Thymus (tissue), 11 donors: ENCODE results near the gene SARDH. TPM values are rescaled to one million over a fixed set of nuclear protein-coding genes. Genes with fewer than 3 reads are reported as not detected.

ENCODE experiments used
- DNase-seq, 9 donors: peaks; one replicate each; pipeline ENCODE4 v3.0.0-alpha.2; 2013; ENCODE audit warnings: low spot score in 9 of 9, low read depth in 6 of 9, missing footprints in 1 of 9
- H3K27ac ChIP-seq, 2 donors: one replicate each; pipeline ENCODE4 v1.5.1; 2013; ENCODE audit warnings: control low read depth in 1 of 2, low read depth in 1 of 2, low read length in 1 of 2, mild to moderate bottlenecking in 1 of 2, moderate library complexity in 1 of 2
- H3K27me3 ChIP-seq, 2 donors: one replicate each; pipeline ENCODE4 v1.5.1; 2013; ENCODE audit warnings: low read length in 1 of 2; ENCODE audit not compliant: control insufficient read depth in 2 of 2, insufficient read depth in 1 of 2
- H3K36me3 ChIP-seq, 2 donors: one replicate each; pipeline ENCODE4 v1.5.1; 2013; ENCODE audit warnings: low read length in 1 of 2, mild to moderate bottlenecking in 1 of 2, moderate library complexity in 1 of 2; ENCODE audit not compliant: control insufficient read depth in 2 of 2, insufficient read depth in 2 of 2
- H3K4me1 ChIP-seq, 2 donors: one replicate each; pipeline ENCODE4 v1.5.1; 2013; ENCODE audit warnings: low read length in 2 of 2; ENCODE audit not compliant: control insufficient read depth in 2 of 2, insufficient read depth in 2 of 2
- H3K4me3 ChIP-seq, 2 donors: one replicate each; pipeline ENCODE4 v1.5.1; 2013; ENCODE audit warnings: low read length in 2 of 2, control low read depth in 1 of 2, mild to moderate bottlenecking in 1 of 2
- H3K9me3 ChIP-seq, 2 donors: one replicate each; pipeline ENCODE4 v1.5.1; 2013; ENCODE audit warnings: low read length in 1 of 2, mild to moderate bottlenecking in 1 of 2; ENCODE audit not compliant: control insufficient read depth in 2 of 2, insufficient read depth in 1 of 2
- WGBS: extraction: QIAGEN DNeasy Blood & Tissue Kit; methylation state at CpG from one replicate; pipeline ENCODE4 v1.1.7; 2013; 5-methylcytosine and 5-hydroxymethylcytosine counted together
- polyA plus RNA-seq: library from polyadenylated mRNA; stranded (reverse); fragments of 200-250 nt; gene quantifications from one replicate; pipeline ENCODE4 v1.2.3, GENCODE V29; 2013
- total RNA-seq: library from RNA; stranded (reverse); fragments of 120-200 nt; gene quantifications from one replicate; pipeline ENCODE4 v1.2.4, GENCODE V29; 2013
- donor health status: healthy.

The SARDH gene
- total and polyA plus RNA-seq, 2 donors: 5.4 to 13.1 TPM

- Histone ChIP-seq H3K4me1 (peaks cover 5 to 28% of the 10 kb centered on the region in 2 donors), H3K27me3 (peaks cover 0 to 11% of the 10 kb centered on the region in 2 donors), H3K4me3 (no peak overlapping the region), H3K27ac (no peak overlapping the region), H3K36me3 (no peaks in the 10 kb centered on the region), H3K9me3 (no peaks in the 10 kb centered on the region)
- 94% methylated on average over 17 of the region's 17 CpGs for whole genome bisulfite sequencing
- DNase-seq: no peak
Measured at GRCh38 chr9:133739408-133740280, 1.5 kb upstream of the SARDH start.

- Histone ChIP-seq H3K36me3 (no peaks in the 10 kb centered on the region), H3K9me3 (no peaks in the 10 kb centered on the region), H3K4me3 (peak overlapping the region in 1 of 2 donors; percentile 24), H3K27ac (no peak overlapping the region), H3K4me1 (peaks cover 5 to 32% of the 10 kb centered on the region in 2 donors), H3K27me3 (peaks cover 0 to 12% of the 10 kb centered on the region in 2 donors)
- 78% methylated on average over 13 of the region's 13 CpGs for WGBS
- DNase-seq: no peak
Measured at GRCh38 chr9:133738640-133739225, 581 bp upstream of the SARDH start.

GRCh38 chr9:133737071-133737773 is 930 bp downstream of the SARDH start:
- H3K27ac ChIP-seq: no peak overlapping the region
- H3K4me3 ChIP-seq: no peak overlapping the region
- no peaks in the 10 kb centered on the region for H3K36me3 ChIP-seq
- H3K4me1 ChIP-seq: peaks cover 5 to 32% of the 10 kb centered on the region in 2 donors
- peaks cover 0 to 12% of the 10 kb centered on the region in 2 donors for H3K27me3 ChIP-seq
- 47% methylated on average over 15 of the region's 15 CpGs for WGBS
- H3K9me3 ChIP-seq: no peaks in the 10 kb centered on the region
- no peak for DNase-seq

GRCh38 chr9:133735931-133736330 is 2.2 kb downstream of the SARDH start:
- H3K9me3 ChIP-seq: no peaks in the 10 kb centered on the region
- no peaks in the 10 kb centered on the region for H3K36me3 ChIP-seq
- H3K4me1 ChIP-seq: peaks cover 5 to 32% of the 10 kb centered on the region in 2 donors
- no peak overlapping the region for H3K4me3 ChIP-seq
- H3K27me3 ChIP-seq: peaks cover 0 to 14% of the 10 kb centered on the region in 2 donors
- WGBS: 97% methylated on average over 8 of the region's 8 CpGs
- no peak for DNase-seq
- no peak overlapping the region for H3K27ac ChIP-seq

GRCh38 chr9:133735415-133735775 is 2.8 kb downstream of the SARDH start:
- Histone ChIP-seq H3K9me3 (no peaks in the 10 kb centered on the region), H3K4me1 (peaks cover 5 to 32% of the 10 kb centered on the region in 2 donors), H3K36me3 (no peaks in the 10 kb centered on the region), H3K4me3 (no peak overlapping the region), H3K27me3 (peaks cover 0 to 14% of the 10 kb centered on the region in 2 donors), H3K27ac (no peak overlapping the region)
- 88% methylated on average over 10 of the region's 10 CpGs for WGBS
- no peak for DNase-seq

GRCh38 chr9:133734590-133735414 is 3.4 kb downstream of the SARDH start:
- no peak overlapping the region for H3K4me3 ChIP-seq
- H3K4me1 ChIP-seq: peaks cover 5 to 32% of the 10 kb centered on the region in 2 donors
- peaks cover 0 to 16% of the 10 kb centered on the region in 2 donors for H3K27me3 ChIP-seq
- H3K9me3 ChIP-seq: no peaks in the 10 kb centered on the region
- WGBS: 88% methylated on average over 23 of the region's 23 CpGs
- peak in 1 of 9 donors; percentile 29 for DNase-seq
- H3K27ac ChIP-seq: no peak overlapping the region
- H3K36me3 ChIP-seq: no peaks in the 10 kb centered on the region

- DNase-seq: no peak
- H3K27me3 ChIP-seq: peaks cover 0 to 20% of the 10 kb centered on the region in 2 donors
- no peaks in the 10 kb centered on the region for H3K9me3 ChIP-seq
- WGBS: 93% methylated on average over 21 of the region's 21 CpGs
- H3K4me3 ChIP-seq: no peak overlapping the region
- no peaks in the 10 kb centered on the region for H3K36me3 ChIP-seq
- no peak overlapping the region for H3K27ac ChIP-seq
- peaks cover 5 to 32% of the 10 kb centered on the region in 2 donors for H3K4me1 ChIP-seq
Measured at GRCh38 chr9:133733796-133734533, 4.2 kb downstream of the SARDH start.

- WGBS: 94% methylated on average over 4 of the region's 4 CpGs
- DNase-seq: no peak
- peaks cover 1 to 27% of the 10 kb centered on the region in 2 donors for H3K4me1 ChIP-seq
- H3K9me3 ChIP-seq: no peaks in the 10 kb centered on the region
- H3K36me3 ChIP-seq: no peaks in the 10 kb centered on the region
- H3K27ac ChIP-seq: no peak overlapping the region
- no peak overlapping the region for H3K4me3 ChIP-seq
- H3K27me3 ChIP-seq: peaks cover 0 to 18% of the 10 kb centered on the region in 2 donors
Measured at GRCh38 chr9:133733421-133733795, 4.7 kb downstream of the SARDH start.
